Endometrial microvascular endothelial cells (primary cell): ENCODE results near the gene TDRD12. TPM values are rescaled to one million over a fixed set of nuclear protein-coding genes. Genes with fewer than 3 reads are reported as not detected.

Source experiments
- in situ Hi-C: cut with HindIII; loops from 2 replicates; pipeline ENCODE4 v1.10.0; 2017; ENCODE audit warnings: low sequenced_read_pairs, low pct_unique_long_range_greater_than_20kb; ENCODE audit errors: inconsistent ontology term
- total RNA-seq: library from RNA; depleted of rRNA; stranded (reverse); fragments of >200 nt; gene quantifications from one replicate; pipeline ENCODE4 v1.2.3, GENCODE V29; 2015; ENCODE audit errors: inconsistent ontology term

Gene TDRD12
- total RNA-seq, 1 donor from 2014 or later: not detected

DNA sequence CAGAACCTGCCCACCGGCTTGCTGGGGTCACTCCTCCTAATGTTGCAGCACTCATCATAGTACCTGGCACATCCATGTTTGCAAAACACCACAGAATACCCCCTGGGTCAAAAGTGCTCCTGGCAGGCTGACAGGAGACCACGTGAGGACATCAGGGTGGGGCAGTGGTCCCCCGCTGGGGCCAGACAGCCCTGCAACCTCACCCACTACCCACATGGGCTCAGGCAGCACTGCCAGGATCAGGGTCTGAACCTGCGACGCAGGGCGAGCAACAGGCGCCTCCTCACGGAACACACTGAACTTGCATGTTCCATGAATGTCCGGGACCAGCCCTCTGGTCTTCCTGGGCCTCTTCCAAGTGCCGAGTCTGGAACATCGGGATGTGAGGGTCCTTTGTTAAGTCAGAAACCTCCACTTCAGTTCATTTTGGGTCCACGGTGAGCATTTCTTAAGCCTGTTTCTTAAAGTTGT, 151.4 kb downstream of the TDRD12 start:
- in situ Hi-C loops: no loop called here

DNA sequence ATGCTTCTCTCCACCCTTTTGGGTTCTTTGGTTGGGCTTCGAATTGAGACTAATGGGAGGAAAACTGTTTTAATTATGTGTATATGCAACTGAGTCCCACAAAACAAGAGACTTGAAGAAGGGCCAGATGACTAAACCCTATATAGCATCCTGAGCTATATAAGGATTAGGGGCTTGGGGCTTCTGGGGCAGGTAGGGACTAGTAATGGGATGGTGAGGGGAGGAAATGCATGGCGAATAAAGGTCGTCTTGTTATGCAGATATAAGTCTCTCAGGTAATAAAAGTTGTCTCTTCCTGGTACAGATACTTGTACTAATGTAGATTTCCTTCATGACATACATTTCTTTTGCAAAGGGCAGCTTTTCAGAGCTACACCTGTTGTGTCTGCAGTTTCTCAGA, 152.8 kb downstream of the TDRD12 start:
- in situ Hi-C loops: no loop called here

DNA sequence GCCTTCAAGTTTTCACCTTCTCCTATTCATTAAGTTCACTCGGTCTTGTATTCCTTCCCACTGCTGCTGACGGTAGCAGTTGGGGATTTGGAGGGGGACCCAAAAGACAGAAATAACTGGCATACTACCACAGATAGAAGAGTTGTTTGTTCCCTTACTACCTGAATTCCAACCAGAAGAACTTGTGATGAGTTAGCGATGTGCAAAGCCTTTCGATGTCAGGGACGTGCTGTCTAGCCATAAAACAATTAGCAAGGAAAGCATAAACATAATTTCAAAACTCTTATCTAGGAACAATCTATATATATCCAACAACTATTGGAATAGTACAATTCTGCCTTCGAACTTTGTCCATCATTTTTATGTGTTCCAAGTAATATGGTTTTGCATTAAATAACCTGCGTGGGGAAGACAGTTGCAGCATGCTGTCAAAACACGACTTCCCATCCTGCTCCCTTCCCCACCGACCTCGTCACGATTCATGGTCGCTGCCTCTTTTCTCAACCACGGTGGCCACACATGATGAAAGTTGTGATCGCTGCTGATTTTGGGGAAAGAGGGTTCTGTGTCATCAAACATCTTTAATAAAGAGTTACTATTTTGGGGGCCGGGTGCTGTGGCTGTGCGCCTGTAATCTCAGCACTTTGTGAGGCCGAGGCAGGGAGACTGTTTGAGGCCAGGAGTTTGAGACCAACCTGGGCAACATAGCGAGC, 153.8 kb downstream of the TDRD12 start:
- in situ Hi-C loops: no loop called here

DNA sequence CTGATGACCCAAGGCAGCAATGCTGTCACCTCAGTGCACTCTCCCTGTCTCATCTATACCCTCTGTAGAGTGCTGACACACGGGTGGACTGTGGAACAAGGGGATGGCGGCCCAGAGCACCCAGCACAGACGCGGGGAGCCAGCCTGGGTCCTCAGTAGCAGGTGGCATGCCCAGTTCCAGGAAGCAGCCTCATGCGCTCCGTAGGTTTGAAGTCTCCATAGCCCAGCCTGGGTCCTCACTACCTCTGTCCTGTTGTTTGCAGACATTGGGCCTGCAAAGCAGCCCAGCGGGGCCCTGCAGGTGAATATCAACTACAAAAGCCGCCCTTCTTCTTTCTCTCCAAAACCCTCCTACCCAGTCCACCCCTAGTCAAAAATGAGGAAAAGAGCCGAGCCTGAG, 155.0 kb downstream of the TDRD12 start:
- in situ Hi-C loops: no loop called here

DNA sequence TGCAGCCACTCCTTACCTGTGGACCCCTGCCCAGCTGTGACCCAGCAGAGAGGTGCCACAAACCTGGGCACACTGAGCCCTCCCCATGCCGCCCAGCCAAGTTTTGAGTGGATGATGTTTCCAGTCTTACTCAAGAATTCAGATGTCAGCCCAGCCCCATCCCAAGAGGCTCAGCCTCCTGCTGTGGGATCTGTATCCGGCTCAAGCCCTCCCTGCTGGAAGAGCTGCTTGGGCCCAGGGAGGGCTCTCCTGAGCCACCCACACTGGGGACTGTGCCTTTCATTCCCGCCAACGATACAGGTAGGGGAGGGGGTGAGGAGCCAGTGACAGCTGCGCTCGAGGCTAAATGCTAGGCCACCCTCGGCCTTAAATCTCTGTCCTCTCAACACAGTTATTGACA, 155.9 kb downstream of the TDRD12 start:
- in situ Hi-C loops: no loop called here

DNA sequence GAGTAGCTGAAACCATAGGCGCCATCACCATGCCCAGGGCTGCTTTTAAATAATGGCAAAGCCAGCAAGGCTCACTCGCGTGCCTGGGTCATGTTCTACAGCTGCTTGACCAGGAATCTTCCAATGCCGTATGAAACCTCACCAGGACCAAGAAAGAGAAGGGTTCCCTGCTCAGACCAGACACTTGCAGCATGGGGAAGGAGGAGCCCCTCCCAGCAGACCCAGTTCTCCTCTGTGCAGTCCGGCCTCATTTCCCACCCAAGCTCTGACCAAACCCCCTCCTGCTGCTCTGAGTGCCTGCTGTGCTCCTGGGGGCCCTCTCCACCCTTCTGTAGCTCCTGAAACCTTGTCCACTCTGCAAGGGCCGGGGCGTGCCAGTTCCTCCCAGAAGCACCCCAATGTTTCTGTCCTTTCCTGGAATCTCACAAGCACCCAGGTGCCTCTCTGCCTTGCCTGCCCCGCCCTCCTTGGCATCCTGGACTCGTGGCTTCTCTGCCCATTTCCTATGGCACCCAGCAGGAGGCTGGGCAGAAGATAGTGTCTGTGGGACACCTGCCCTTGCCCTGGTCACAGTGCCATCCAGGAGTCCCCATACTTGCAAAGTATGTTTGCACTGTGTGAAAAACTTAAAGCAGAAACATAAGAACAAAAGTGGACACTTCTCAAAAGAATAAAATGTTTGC, 156.8 kb downstream of the TDRD12 start:
- in situ Hi-C loops: no loop called here

DNA sequence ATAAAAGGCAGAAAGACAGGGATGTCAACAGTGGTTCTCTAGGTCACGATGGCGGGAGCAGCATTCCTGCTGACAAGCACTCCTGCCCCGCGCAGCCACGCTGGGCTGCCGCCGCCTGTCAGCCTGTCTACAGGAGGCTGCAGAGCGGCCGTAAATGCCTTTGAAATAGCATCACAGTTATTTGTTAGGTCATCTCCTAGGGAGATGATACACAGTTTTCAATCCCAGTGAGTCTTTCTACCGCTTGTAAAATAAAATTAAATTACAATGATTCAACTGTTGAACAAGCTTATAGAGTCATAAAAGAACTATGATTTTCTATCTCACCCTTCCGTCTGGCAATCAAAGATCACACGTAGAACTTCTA, 157.3 kb downstream of the TDRD12 start:
- in situ Hi-C loops: no loop called here

Other genes starting within 250 kb of the TDRD12 start
- 147 TPM for gene PDCD5, start 138.6 kb upstream of the TDRD12 start, total RNA-seq
- gene ANKRD27, start 44.6 kb upstream of the TDRD12 start, total RNA-seq: 34.8 TPM
- gene RGS9BP, start 43.9 kb upstream of the TDRD12 start, total RNA-seq: not detected
- gene NUDT19, start 27.9 kb upstream of the TDRD12 start, total RNA-seq: 20.3 TPM
- gene SLC7A9, start 150.0 kb downstream of the TDRD12 start, total RNA-seq: not detected